Osteocyte (in vitro differentiated cells): ENCODE results near the gene GYS1. TPM values are rescaled to one million over a fixed set of nuclear protein-coding genes. Genes with fewer than 3 reads are reported as not detected.
"Not testable (repeated sequence)": the region's sequence is repeated elsewhere in the genome, so short reads cannot be mapped to it uniquely, and the experiment has no call there.

Experiments
- DNase-seq: peaks from one replicate; pipeline ENCODE4 v3.0.0; 2021; ENCODE audit warnings: mixed read lengths; ENCODE audit not compliant: unreplicated experiment; ENCODE audit errors: extremely low spot score
- H3K27ac Mint-ChIP-seq: one replicate; pipeline ENCODE4 v1.8.0; 2021; ENCODE audit warnings: mild to moderate bottlenecking, mixed read lengths; ENCODE audit not compliant: unreplicated experiment
- H3K27me3 Mint-ChIP-seq: one replicate; pipeline ENCODE4 v1.8.0; 2021; ENCODE audit warnings: mixed read lengths; ENCODE audit not compliant: unreplicated experiment
- H3K36me3 Mint-ChIP-seq: one replicate; pipeline ENCODE4 v1.8.0; 2021; ENCODE audit warnings: mixed read lengths; ENCODE audit not compliant: unreplicated experiment
- H3K4me1 Mint-ChIP-seq: one replicate; pipeline ENCODE4 v1.8.0; 2021; ENCODE audit warnings: mixed read lengths; ENCODE audit not compliant: unreplicated experiment
- H3K4me3 Mint-ChIP-seq: one replicate; pipeline ENCODE4 v1.8.0; 2021; ENCODE audit warnings: mild to moderate bottlenecking, moderate library complexity, mixed read lengths; ENCODE audit not compliant: unreplicated experiment
- H3K9me3 Mint-ChIP-seq: one replicate; pipeline ENCODE4 v1.8.0; 2021; ENCODE audit warnings: mixed read lengths; ENCODE audit not compliant: unreplicated experiment
- CTCF ChIP-seq: fragments of 200-600 bp; sonication (generic); IDR thresholded peaks from 2 replicates; pipeline ENCODE4 v1.5.0; 2021; ENCODE audit warnings: antibody characterized with exemption, mild to moderate bottlenecking, moderate library complexity
- total RNA-seq: library from RNA; stranded (reverse); gene quantifications from 2 replicates; pipeline ENCODE4 v1.2.1, GENCODE V29; 2021

Gene GYS1
- total RNA-seq, 1 donor from 2014 or later, result 42.2 TPM

GRCh38 chr19:48938256-48938655 lies 54.9 kb downstream of the GYS1 start:
- no peaks in the 10 kb centered on the region for H3K36me3 Mint-ChIP-seq
- TF ChIP-seq CTCF, result no peak
- peaks cover 11% of the 10 kb centered on the region for H3K4me1 Mint-ChIP-seq
- H3K27ac Mint-ChIP-seq, result no peak overlapping the region
- no peak overlapping the region for H3K4me3 Mint-ChIP-seq
- H3K27me3 Mint-ChIP-seq, result peaks cover 2% of the 10 kb centered on the region
- no peak for DNase-seq
- H3K9me3 Mint-ChIP-seq, result no peaks in the 10 kb centered on the region

- no peak for DNase-seq
- Mint-ChIP-seq H3K36me3 (no peaks in the 10 kb centered on the region), H3K4me1 (peaks cover 16% of the 10 kb centered on the region), H3K9me3 (no peaks in the 10 kb centered on the region), H3K27me3 (peaks cover 6% of the 10 kb centered on the region), H3K27ac (no peak overlapping the region), H3K4me3 (no peak overlapping the region)
- no peak for TF ChIP-seq CTCF
Measured at GRCh38 chr19:48935864-48936263, 57.2 kb downstream of the GYS1 start.

- H3K4me1 Mint-ChIP-seq, result peaks cover 16% of the 10 kb centered on the region
- TF ChIP-seq CTCF, result no peak
- no peak overlapping the region for H3K4me3 Mint-ChIP-seq
- H3K27ac Mint-ChIP-seq, result no peak overlapping the region
- H3K9me3 Mint-ChIP-seq, result no peaks in the 10 kb centered on the region
- H3K27me3 Mint-ChIP-seq, result peaks cover 6% of the 10 kb centered on the region
- H3K36me3 Mint-ChIP-seq, result no peaks in the 10 kb centered on the region
- no peak for DNase-seq
Measured at GRCh38 chr19:48934837-48935236, 58.3 kb downstream of the GYS1 start.

GRCh38 chr19:48933382-48933932 lies 59.7 kb downstream of the GYS1 start, which contains the start of gene DHDH:
Gene DHDH, plus strand, starts transcription at chr19:48933699. Its CDS starts 23 bp downstream, at chr19:48933722.
- no peak for TF ChIP-seq CTCF
- H3K27me3 Mint-ChIP-seq, result peaks cover 6% of the 10 kb centered on the region
- H3K9me3 Mint-ChIP-seq, result no peaks in the 10 kb centered on the region
- no peak for DNase-seq
- H3K4me3 Mint-ChIP-seq, result peak within 1 kb of the TSS; percentile 75
- no peak within 1 kb of the TSS for H3K27ac Mint-ChIP-seq
- H3K4me1 Mint-ChIP-seq, result peaks cover 16% of the 10 kb centered on the region
- no peaks in the 10 kb centered on the region for H3K36me3 Mint-ChIP-seq

GRCh38 chr19:48928164-48929025 lies 64.7 kb downstream of the GYS1 start:
- TF ChIP-seq CTCF, result no peak

GRCh38 chr19:48927692-48928091 lies 65.4 kb downstream of the GYS1 start:
- not testable (repeated sequence) for DNase-seq, H3K27me3 Mint-ChIP-seq, H3K4me1 Mint-ChIP-seq, H3K4me3 Mint-ChIP-seq, H3K27ac Mint-ChIP-seq, H3K9me3 Mint-ChIP-seq, H3K36me3 Mint-ChIP-seq

More at GRCh38 chr19:48928164-48929025, 64.7 kb downstream of the GYS1 start:
- H3K36me3 Mint-ChIP-seq, result no peaks in the 10 kb centered on the region
- no peaks in the 10 kb centered on the region for H3K9me3 Mint-ChIP-seq
- peaks cover 14% of the 10 kb centered on the region for H3K4me1 Mint-ChIP-seq
- H3K27ac Mint-ChIP-seq, result no peak overlapping the region
- H3K4me3 Mint-ChIP-seq, result no peak overlapping the region
- H3K27me3 Mint-ChIP-seq, result peaks cover 6% of the 10 kb centered on the region
- DNase-seq, result no peak
